Calu3 (cell line): ENCODE data around the gene ATP9A. TPM values are rescaled to one million over a fixed set of nuclear protein-coding genes. Genes with fewer than 3 reads are reported as not detected.

Experiments used
- BruUV-seq: library from RNA; stranded (reverse); fragments of 400-500 nt; replicated peaks from 2 replicates; lab custom pipeline; 2021; lab: Mats Ljungman, UMichigan
- CTCF ChIA-PET: fragments of 300-600 bp; sonication (Branson Sonifier 250); formaldehyde crosslinking; loops from one replicate; lab custom pipeline; 2022; ENCODE audit warnings: antibody characterized with exemption; lab: Charles Lee
- DNase-seq: peaks from one replicate; pipeline ENCODE4 v3.0.0; 2022
- H3K27ac Mint-ChIP-seq: one replicate; pipeline ENCODE4 v1.8.0; 2022; ENCODE audit warnings: mixed read lengths; ENCODE audit not compliant: unreplicated experiment
- H3K27me3 Mint-ChIP-seq: one replicate; pipeline ENCODE4 v1.8.0; 2022; ENCODE audit warnings: mixed read lengths; ENCODE audit not compliant: unreplicated experiment
- H3K36me3 Mint-ChIP-seq: one replicate; pipeline ENCODE4 v1.8.0; 2022; ENCODE audit warnings: mild to moderate bottlenecking, moderate library complexity, mixed read lengths; ENCODE audit not compliant: insufficient read depth, unreplicated experiment
- H3K4me1 Mint-ChIP-seq: one replicate; pipeline ENCODE4 v1.8.0; 2022; ENCODE audit warnings: mild to moderate bottlenecking, low read depth, mixed read lengths; ENCODE audit not compliant: unreplicated experiment
- H3K4me3 Mint-ChIP-seq: one replicate; pipeline ENCODE4 v1.8.0; 2022; ENCODE audit warnings: mild to moderate bottlenecking, low read depth, moderate library complexity, mixed read lengths; ENCODE audit not compliant: unreplicated experiment
- H3K9me3 Mint-ChIP-seq: one replicate; pipeline ENCODE4 v1.8.0; 2022; ENCODE audit warnings: low read depth, mixed read lengths; ENCODE audit not compliant: unreplicated experiment
- CTCF ChIP-seq: fragments of 200-600 bp; IDR thresholded peaks from one replicate; pipeline ENCODE4 v1.8.0; 2022; ENCODE audit warnings: antibody characterized with exemption; ENCODE audit not compliant: unreplicated experiment
- intact Hi-C: fragments of 100-400 bp; cut with micrococcal nuclease; formaldehyde crosslinking; loops from one replicate; pipeline ENCODE4 v1.10.0; 2022; ENCODE audit not compliant: unreplicated experiment
- total RNA-seq: library from RNA; stranded (reverse); gene quantifications from 2 replicates; pipeline ENCODE4 v1.2.3, GENCODE V29; 2022

Gene ATP9A
- total RNA-seq, 1 experiment from 2014 or later: 98.5 TPM

- no peak for TF ChIP-seq CTCF
- BruUV-seq: TSS peak; percentile 95
- intact Hi-C loops: loop anchor here (1.0 kb wide), 2 partner anchors 10 to 50 kb away; no protein-coding TSS in a partner anchor
- Mint-ChIP-seq H3K27ac (peak overlapping the region; percentile 94), H3K9me3 (peaks cover under 1% of the 10 kb centered on the region), H3K4me1 (peaks cover 64% of the 10 kb centered on the region), H3K27me3 (no peaks in the 10 kb centered on the region), H3K36me3 (peaks cover 26% of the 10 kb centered on the region), H3K4me3 (peak overlapping the region; percentile 54)
- CTCF ChIA-PET: interaction anchor here (0.6 to 1.6 kb wide), 2 partner anchors 15 to 50 kb away, joined by 3 to 5 read pairs; no protein-coding TSS in a partner anchor
- DNase-seq: no peak
These were observed 17.3 kb downstream of the ATP9A start for GRCh38 chr20:51750770-51751388.

GRCh38 chr20:51750037-51750769 is 18.0 kb downstream of the ATP9A start:
- CTCF ChIA-PET: interaction anchor here (0.6 to 1.6 kb wide), 13 partner anchors 11 to 332 kb away, joined by 3 to 10 read pairs (median 4); no protein-coding TSS in a partner anchor
- peak overlapping the region; percentile 54 for H3K4me3 Mint-ChIP-seq
- peaks cover 64% of the 10 kb centered on the region for H3K4me1 Mint-ChIP-seq
- no peak for TF ChIP-seq CTCF
- H3K27me3 Mint-ChIP-seq: no peaks in the 10 kb centered on the region
- H3K27ac Mint-ChIP-seq: peak overlapping the region; percentile 94
- no TSS peak for BruUV-seq
- H3K36me3 Mint-ChIP-seq: peaks cover 32% of the 10 kb centered on the region
- DNase-seq: peak; percentile 97
- H3K9me3 Mint-ChIP-seq: peaks cover 5% of the 10 kb centered on the region
- intact Hi-C loops: loop anchor here (1.0 kb wide), 2 partner anchors 11 to 49 kb away; no protein-coding TSS in a partner anchor

GRCh38 chr20:51749674-51750036 is 18.5 kb downstream of the ATP9A start:
- TF ChIP-seq CTCF: no peak
- no peak for DNase-seq
- CTCF ChIA-PET: interaction anchor here (0.7 to 1.6 kb wide), 13 partner anchors 11 to 333 kb away, joined by 3 to 10 read pairs (median 4); no protein-coding TSS in a partner anchor
- peaks cover 5% of the 10 kb centered on the region for H3K9me3 Mint-ChIP-seq
- H3K36me3 Mint-ChIP-seq: peaks cover 37% of the 10 kb centered on the region
- H3K27ac Mint-ChIP-seq: peak overlapping the region; percentile 94
- TSS peak; percentile 39 for BruUV-seq
- intact Hi-C loops: loop anchor here (1.0 kb wide), 2 partner anchors 12 to 48 kb away; no protein-coding TSS in a partner anchor
- H3K4me1 Mint-ChIP-seq: peaks cover 67% of the 10 kb centered on the region
- peak overlapping the region; percentile 54 for H3K4me3 Mint-ChIP-seq
- no peaks in the 10 kb centered on the region for H3K27me3 Mint-ChIP-seq

GRCh38 chr20:51747182-51747911 is 20.8 kb downstream of the ATP9A start:
- H3K4me1 Mint-ChIP-seq: peaks cover 69% of the 10 kb centered on the region

More at GRCh38 chr20:51747182-51747911, 20.8 kb downstream of the ATP9A start:
- intact Hi-C loops: no loop called here
- peaks cover 44% of the 10 kb centered on the region for H3K36me3 Mint-ChIP-seq
- H3K27ac Mint-ChIP-seq: peak overlapping the region; percentile 42
- no peak overlapping the region for H3K4me3 Mint-ChIP-seq
- peaks cover 7% of the 10 kb centered on the region for H3K9me3 Mint-ChIP-seq
- no peak for DNase-seq
- H3K27me3 Mint-ChIP-seq: no peaks in the 10 kb centered on the region
- BruUV-seq: no TSS peak
- no peak for TF ChIP-seq CTCF
- CTCF ChIA-PET: interaction anchor here (0.7 to 1.0 kb wide), 2 partner anchors 14 to 345 kb away, joined by 6 to 7 read pairs; no protein-coding TSS in a partner anchor
